K562 (cell line): ENCODE measurements around the gene KLHL25. TPM values are rescaled to one million over a fixed set of nuclear protein-coding genes. Genes with fewer than 3 reads are reported as not detected.

Experiments
- ATAC-seq: fragments of 200-7000 bp; cut with Tn5 transposase; 3 replicates; pipeline ENCODE4 v1.9.1; 2020; ENCODE audit warnings: moderate library complexity
- BruUV-seq: library from RNA; stranded (reverse); fragments of 400-500 nt; replicated peaks from 2 replicates; lab custom pipeline; 2021; lab: Mats Ljungman, UMichigan
- CTCF ChIA-PET: fragments of 300-600 bp; formaldehyde crosslinking; extraction: SDS; loops from one replicate; lab custom pipeline; 2021; ENCODE audit warnings: low intra/inter-chr PET ratio; lab: Yijun Ruan, JAX
- POLR2A ChIA-PET: fragments of 300-600, 350-650 bp; sonication (Branson Sonifier 250); formaldehyde crosslinking; extraction: SDS; loops from one replicate; lab custom pipeline; 2021; ENCODE audit warnings: antibody characterized with exemption, inconsistent platforms; lab: Yijun Ruan, JAX
- DNase-seq, 4 experiments: peaks; one replicate each; pipeline versions ENCODE4 v3.0.0 to v3.0.0-alpha.2; 2011 to 2018; ENCODE audit warnings: low spot score in 3 of 4, mixed read lengths in 3 of 4; ENCODE audit errors: extremely low read depth in 1 of 4
- FAIRE-seq: peaks from 2 replicates; lab custom pipeline; 2011; peaks lifted over from hg19 to GRCh38; lab: Jason Lieb, UNC
- H2AFZ ChIP-seq: 2 replicates; pipeline ENCODE4 v1.6.0; 2011; ENCODE audit warnings: low read depth, low read length, control low read depth, inconsistent platforms
- H3K27ac ChIP-seq: fragments of 200-600 bp; 3 replicates; pipeline ENCODE4 v1.8.0; 2011; ENCODE audit warnings: low read depth, mild to moderate bottlenecking, control low read depth, inconsistent platforms, low read length, moderate library complexity, mixed read lengths; ENCODE audit errors: extremely low read depth
- H3K27me3 ChIP-seq, 2 experiments: fragments of 300-600 bp in 1 of 2; 2 replicates in 1 of 2; 3 replicates in 1 of 2; pipeline versions ENCODE4 v1.6.0 to v1.8.0; 2011; ENCODE audit warnings: inconsistent platforms in 2 of 2, low read length in 2 of 2, mild to moderate bottlenecking in 1 of 2, mixed read lengths in 1 of 2, moderate library complexity in 1 of 2; ENCODE audit not compliant: control insufficient read depth in 2 of 2, insufficient read depth in 2 of 2
- H3K36me3 ChIP-seq: fragments of 300-600 bp; 3 replicates; pipeline ENCODE4 v1.8.0; 2011; ENCODE audit warnings: mild to moderate bottlenecking, low read length, inconsistent platforms; ENCODE audit not compliant: control insufficient read depth, insufficient read depth
- H3K4me1 ChIP-seq, 2 experiments: fragments of 200-600 bp in 1 of 2; replicated peaks in 1 of 2; 2 replicates in 1 of 2; 3 replicates in 1 of 2; pipeline versions ENCODE4 v1.5.1 to v1.8.0; 2011; ENCODE audit warnings: inconsistent platforms in 2 of 2, low read length in 2 of 2, mild to moderate bottlenecking in 1 of 2, mixed read lengths in 1 of 2, moderate library complexity in 1 of 2; ENCODE audit not compliant: control insufficient read depth in 2 of 2, insufficient read depth in 2 of 2
- H3K4me2 ChIP-seq: 2 replicates; pipeline ENCODE4 v1.6.1; 2011; ENCODE audit warnings: low read length, control low read depth, inconsistent platforms, mixed read lengths; ENCODE audit not compliant: insufficient read depth
- H3K4me3 ChIP-seq: fragments of 200-600 bp; sonication (generic), shearing (Covaris generic); 2 replicates; pipeline ENCODE4 v1.5.1; 2016; ENCODE audit warnings: control low read depth, inconsistent platforms
- H3K79me2 ChIP-seq: fragments of 200-600 bp; 3 replicates; pipeline ENCODE4 v1.8.0; 2011; ENCODE audit warnings: low read length, inconsistent platforms; ENCODE audit not compliant: control insufficient read depth, insufficient read depth
- H3K9ac ChIP-seq, 2 experiments: 2 replicates each; pipeline versions ENCODE4 v1.6.0 to v1.6.1; 2011; ENCODE audit warnings: low read depth in 2 of 2, low read length in 2 of 2, control low read depth in 1 of 2, inconsistent platforms in 1 of 2, mild to moderate bottlenecking in 1 of 2, mixed read lengths in 1 of 2; ENCODE audit not compliant: insufficient read depth in 1 of 2
- H3K9me1 ChIP-seq: one replicate; pipeline ENCODE4 v1.6.0; 2011; ENCODE audit warnings: inconsistent platforms, mild to moderate bottlenecking, low read length, moderate library complexity; ENCODE audit not compliant: control insufficient read depth, insufficient read depth
- H3K9me3 ChIP-seq: replicated peaks from 2 replicates; pipeline ENCODE4 v1.5.1; 2011; ENCODE audit warnings: low read depth, low read length, inconsistent platforms; ENCODE audit not compliant: control insufficient read depth, insufficient read depth
- H4K20me1 ChIP-seq: replicated peaks from 2 replicates; pipeline ENCODE4 v1.6.1; 2011; ENCODE audit warnings: low read length, inconsistent platforms, mixed read lengths; ENCODE audit not compliant: control insufficient read depth, insufficient read depth
- WGBS: fragments of 100-300 bp; shearing (Covaris generic); methylation state at CpG from one replicate; pipeline ENCODE4 v1.1.6; 2016; ENCODE audit warnings: low coverage, mixed read lengths; ENCODE audit not compliant: insufficient coverage; ENCODE audit errors: missing lambda C conversion rate; 5-methylcytosine and 5-hydroxymethylcytosine counted together
- in situ Hi-C: fragments of 300-500 bp; cut with MboI; formaldehyde crosslinking; loops from 4 replicates; pipeline ENCODE4 v1.15.0; 2018; ENCODE audit warnings: inconsistent platforms, mixed read lengths
- intact Hi-C: fragments of 100-400 bp; cut with micrococcal nuclease; formaldehyde crosslinking; loops from 2 replicates; pipeline ENCODE4 v1.14.2; 2022
- polyA plus RNA-seq, 8 experiments: library from polyadenylated mRNA; depleted of rRNA in 4 of 8; stranded (reverse) in 5 of 8; unstranded in 3 of 8; fragments of >200 nt; fragmentation: Nextera tagmentation in 2 of 8; fragmentation: Illumina TruSeq in 1 of 8; extraction: Ambion mirVana in 2 of 8; extraction: Trizol in 1 of 8; gene quantifications; 2 replicates each; pipeline versions ENCODE4 v1.2.1 to v1.2.3, GENCODE V29; 2011 to 2014; ENCODE audit warnings: inconsistent platforms in 1 of 8, missing spikeins in 1 of 8
- total RNA-seq, 7 experiments: library from RNA; depleted of rRNA in 6 of 7; stranded (reverse); fragments of >200 nt in 6 of 7; fragmentation: Illumina TruSeq in 2 of 7; extraction: Trizol in 2 of 7; gene quantifications; 2 replicates each; pipeline versions ENCODE4 v1.2.1 to v1.2.3, GENCODE V29; 2011 to 2021; ENCODE audit warnings: low replicate concordance in 1 of 7
- TF ChIP-seq, protein P1 (sequence below): fragments of 450-650 bp; IDR thresholded peaks from 2 replicates; pipeline ENCODE4 v1.6.1; 2017; ENCODE audit warnings: mild to moderate bottlenecking, moderate library complexity
- TF ChIP-seq, protein P2 (sequence below), 3 experiments: IDR thresholded peaks in 2 of 3; conservative IDR thresholded peaks in 1 of 3; 2 replicates each; pipeline ENCODE4 v1.5.1; 2011 to 2012; ENCODE audit warnings: low read length in 3 of 3, mild to moderate bottlenecking in 3 of 3, control low read depth in 2 of 3, improper control_type of control experiment in 1 of 3, inconsistent platforms in 1 of 3, low read depth in 1 of 3, mixed read lengths in 1 of 3, moderate library complexity in 1 of 3; ENCODE audit not compliant: insufficient read depth in 2 of 3

KLHL25 gene
- total and polyA plus RNA-seq, 9 of the 15 experiments (the other 6 are each of a cell fraction or from before 2014, with no cell fraction given) = 0.04 to 0.14 (median 0.10) TPM; not detected in 3

DNA sequence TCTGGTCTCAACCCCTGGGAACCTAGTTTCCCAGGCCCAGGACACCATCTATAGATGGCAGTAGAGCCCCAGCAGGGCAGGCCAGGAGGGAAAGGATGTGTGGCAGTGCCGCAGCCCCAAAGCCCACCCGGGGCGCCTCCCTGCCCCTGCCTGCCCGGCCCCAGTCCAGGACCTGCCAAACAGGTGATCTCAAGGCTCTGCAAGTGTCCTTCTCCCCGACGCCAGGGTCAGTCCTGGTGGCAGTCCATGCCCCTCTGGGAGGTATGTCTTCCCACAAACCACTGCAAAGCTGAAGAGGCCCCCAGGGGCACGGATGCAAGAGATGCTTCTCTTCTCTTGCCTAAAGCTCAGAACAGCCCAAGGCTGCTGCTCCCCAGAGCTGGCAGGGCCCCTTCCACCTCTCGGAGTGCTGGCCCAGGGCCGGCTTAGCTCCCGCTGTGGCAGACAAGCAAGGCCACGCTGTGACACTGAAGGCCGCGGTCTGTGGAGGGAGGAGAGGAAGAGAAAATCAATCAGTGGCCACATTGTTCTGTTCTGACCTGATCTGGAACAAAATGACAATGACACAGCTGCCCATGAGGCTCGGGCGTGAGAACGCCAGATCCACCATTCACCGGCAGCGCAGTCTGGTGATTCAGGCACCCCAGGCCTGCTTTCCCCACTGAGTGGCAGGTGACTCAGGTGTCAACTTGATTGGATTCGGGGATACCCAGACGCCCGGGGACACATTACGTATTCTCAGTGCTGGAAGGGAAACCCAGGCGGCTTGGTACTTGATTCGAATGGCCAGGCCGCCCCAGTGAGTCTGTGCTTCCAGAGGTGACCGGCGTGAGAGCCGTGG, 34.0 kb downstream of the KLHL25 start:
- peaks cover 2 to 39% of the 10 kb centered on the region in 2 experiments; a peak in 3 of 5 replicates for H3K27me3 ChIP-seq
- in situ Hi-C loops = no loop called here
- DNase-seq (no peak), FAIRE-seq (no peak), ATAC-seq (no peak)
- H3K9me3 ChIP-seq = no peaks in the 10 kb centered on the region
- no peak overlapping the region for H3K27ac ChIP-seq
- BruUV-seq = no TSS peak
- POLR2A ChIA-PET = interaction anchor here (0.7 kb wide), 1 partner anchor 8 kb away, joined by 3 read pairs; no protein-coding TSS in a partner anchor
- no peaks in the 10 kb centered on the region for H4K20me1 ChIP-seq
- H3K9me1 ChIP-seq = peaks cover 3% of the 10 kb centered on the region
- intact Hi-C loops = no loop called here
- H3K36me3 ChIP-seq = no peaks in the 10 kb centered on the region
- H3K9ac ChIP-seq = no peak overlapping the region
- H2AFZ ChIP-seq = no peak overlapping the region
- CTCF ChIA-PET = no interaction called here
- TF ChIP-seq, protein P1, sequence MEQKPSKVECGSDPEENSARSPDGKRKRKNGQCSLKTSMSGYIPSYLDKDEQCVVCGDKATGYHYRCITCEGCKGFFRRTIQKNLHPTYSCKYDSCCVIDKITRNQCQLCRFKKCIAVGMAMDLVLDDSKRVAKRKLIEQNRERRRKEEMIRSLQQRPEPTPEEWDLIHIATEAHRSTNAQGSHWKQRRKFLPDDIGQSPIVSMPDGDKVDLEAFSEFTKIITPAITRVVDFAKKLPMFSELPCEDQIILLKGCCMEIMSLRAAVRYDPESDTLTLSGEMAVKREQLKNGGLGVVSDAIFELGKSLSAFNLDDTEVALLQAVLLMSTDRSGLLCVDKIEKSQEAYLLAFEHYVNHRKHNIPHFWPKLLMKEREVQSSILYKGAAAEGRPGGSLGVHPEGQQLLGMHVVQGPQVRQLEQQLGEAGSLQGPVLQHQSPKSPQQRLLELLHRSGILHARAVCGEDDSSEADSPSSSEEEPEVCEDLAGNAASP = no peak
- TF ChIP-seq, protein P2, sequence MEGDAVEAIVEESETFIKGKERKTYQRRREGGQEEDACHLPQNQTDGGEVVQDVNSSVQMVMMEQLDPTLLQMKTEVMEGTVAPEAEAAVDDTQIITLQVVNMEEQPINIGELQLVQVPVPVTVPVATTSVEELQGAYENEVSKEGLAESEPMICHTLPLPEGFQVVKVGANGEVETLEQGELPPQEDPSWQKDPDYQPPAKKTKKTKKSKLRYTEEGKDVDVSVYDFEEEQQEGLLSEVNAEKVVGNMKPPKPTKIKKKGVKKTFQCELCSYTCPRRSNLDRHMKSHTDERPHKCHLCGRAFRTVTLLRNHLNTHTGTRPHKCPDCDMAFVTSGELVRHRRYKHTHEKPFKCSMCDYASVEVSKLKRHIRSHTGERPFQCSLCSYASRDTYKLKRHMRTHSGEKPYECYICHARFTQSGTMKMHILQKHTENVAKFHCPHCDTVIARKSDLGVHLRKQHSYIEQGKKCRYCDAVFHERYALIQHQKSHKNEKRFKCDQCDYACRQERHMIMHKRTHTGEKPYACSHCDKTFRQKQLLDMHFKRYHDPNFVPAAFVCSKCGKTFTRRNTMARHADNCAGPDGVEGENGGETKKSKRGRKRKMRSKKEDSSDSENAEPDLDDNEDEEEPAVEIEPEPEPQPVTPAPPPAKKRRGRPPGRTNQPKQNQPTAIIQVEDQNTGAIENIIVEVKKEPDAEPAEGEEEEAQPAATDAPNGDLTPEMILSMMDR (IDR thresholded peaks at IDR 0.05 in 2 of 3, conservative IDR thresholded peaks at IDR 0.05 in 1 of 3; ENCODE audit: insufficient read depth in 2 of 3, low read depth in 1 of 3, low read length in 3 of 3) = 0 out of 6 replicates have a peak, but pooled peaks of 1 of the 3 experiments have one; percentile 19
- H3K4me3 ChIP-seq = no peak overlapping the region
- no peaks in the 10 kb centered on the region for H3K4me1 ChIP-seq
- H3K79me2 ChIP-seq = no peaks in the 10 kb centered on the region
- no peak overlapping the region for H3K4me2 ChIP-seq
- 2% methylated on average over 25 of the region's 28 CpGs for WGBS
